VCaP (cell line): Measurements from ENCODE around the gene FAM83B.
A peak's percentile ranks its signal among the peaks of the same experiment; 100 is the strongest.
"Not testable (repeated sequence)": the region's sequence is repeated elsewhere in the genome, so short reads cannot be mapped to it uniquely, and the experiment has no call there.

ENCODE experiments used
- H3K27ac ChIP-seq: fragments of 450-650 bp; 2 replicates; pipeline ENCODE4 v1.5.1; 2017
- TF ChIP-seq, protein P1 (sequence below): fragments of 450-650 bp; conservative IDR thresholded peaks from 2 replicates; pipeline ENCODE4 v1.5.1; 2017; ENCODE audit warnings: mild to moderate bottlenecking, moderate library complexity

The FAM83B gene

DNA sequence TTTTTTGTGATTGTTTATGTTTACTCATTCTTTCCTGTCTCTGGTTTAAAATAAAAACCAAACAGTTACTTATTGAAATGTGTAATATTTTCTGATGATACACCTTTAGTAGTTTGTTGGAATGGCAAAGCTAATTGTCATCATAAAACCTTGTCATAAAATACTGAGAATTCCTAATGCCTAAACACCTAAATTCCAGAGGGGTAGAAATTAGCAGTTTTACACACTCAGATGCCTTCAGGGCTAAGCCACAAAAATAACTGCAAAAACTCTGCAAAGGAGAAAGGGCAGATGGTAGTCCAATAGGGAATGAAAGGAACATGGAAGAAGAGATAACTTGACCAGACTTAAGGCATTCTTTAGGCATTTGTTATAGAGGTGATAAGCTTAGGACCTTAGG, 30.3 kb downstream of the FAM83B start:
- TF ChIP-seq, protein P1, sequence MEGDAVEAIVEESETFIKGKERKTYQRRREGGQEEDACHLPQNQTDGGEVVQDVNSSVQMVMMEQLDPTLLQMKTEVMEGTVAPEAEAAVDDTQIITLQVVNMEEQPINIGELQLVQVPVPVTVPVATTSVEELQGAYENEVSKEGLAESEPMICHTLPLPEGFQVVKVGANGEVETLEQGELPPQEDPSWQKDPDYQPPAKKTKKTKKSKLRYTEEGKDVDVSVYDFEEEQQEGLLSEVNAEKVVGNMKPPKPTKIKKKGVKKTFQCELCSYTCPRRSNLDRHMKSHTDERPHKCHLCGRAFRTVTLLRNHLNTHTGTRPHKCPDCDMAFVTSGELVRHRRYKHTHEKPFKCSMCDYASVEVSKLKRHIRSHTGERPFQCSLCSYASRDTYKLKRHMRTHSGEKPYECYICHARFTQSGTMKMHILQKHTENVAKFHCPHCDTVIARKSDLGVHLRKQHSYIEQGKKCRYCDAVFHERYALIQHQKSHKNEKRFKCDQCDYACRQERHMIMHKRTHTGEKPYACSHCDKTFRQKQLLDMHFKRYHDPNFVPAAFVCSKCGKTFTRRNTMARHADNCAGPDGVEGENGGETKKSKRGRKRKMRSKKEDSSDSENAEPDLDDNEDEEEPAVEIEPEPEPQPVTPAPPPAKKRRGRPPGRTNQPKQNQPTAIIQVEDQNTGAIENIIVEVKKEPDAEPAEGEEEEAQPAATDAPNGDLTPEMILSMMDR: no peak
- no peak overlapping the region for H3K27ac ChIP-seq

DNA sequence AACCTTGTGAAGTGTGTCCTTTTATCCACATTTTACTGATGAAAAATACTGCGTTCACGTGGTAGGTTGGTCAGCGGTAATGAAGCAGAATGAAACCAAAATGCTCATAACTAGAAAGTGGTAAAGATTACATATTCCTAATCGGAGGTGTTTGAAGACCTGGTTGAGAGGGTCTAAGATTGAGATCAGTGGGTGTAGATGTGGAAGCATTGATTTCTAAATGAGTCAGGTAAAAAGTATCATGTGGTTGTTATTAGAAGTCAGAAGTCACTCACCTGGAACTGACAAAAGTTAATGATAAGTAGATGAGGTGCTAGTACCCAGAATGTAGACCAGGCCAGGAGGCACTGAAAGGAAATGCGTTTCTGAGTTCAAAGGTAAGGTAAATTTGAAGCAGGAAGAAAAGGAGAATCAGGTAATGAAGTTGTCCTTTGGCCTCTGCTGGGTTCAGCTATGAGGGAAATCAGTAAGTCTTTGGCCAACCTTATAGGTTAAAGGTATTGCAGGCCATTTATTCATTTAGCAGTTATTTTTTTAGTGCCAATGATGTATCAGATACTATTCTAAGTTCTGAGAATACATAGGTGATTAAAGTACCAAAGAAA, 31.2 kb downstream of the FAM83B start:
- no peak overlapping the region for H3K27ac ChIP-seq
- TF ChIP-seq, protein P1: no peak

DNA sequence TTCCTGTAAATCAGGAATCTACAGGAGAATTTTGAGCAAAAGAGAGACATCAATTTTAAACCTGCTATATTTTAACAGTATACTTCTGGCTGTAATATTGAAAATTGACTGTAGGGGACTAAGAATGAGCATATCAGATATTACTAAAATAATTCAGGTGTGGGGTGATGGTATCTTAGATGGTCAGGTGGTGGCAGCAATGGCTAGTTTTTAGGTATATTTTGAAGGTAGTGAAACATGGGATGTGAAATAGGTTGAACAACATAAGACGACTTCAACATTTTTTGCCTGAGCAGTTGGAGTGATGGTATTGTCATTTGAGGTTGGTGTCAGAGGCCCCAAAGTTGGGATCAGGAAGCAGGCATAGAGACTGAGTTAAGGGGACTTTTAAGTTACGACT, 32.1 kb downstream of the FAM83B start:
- TF ChIP-seq, protein P1: 0 out of 2 replicates have a peak, but pooled peaks have one; percentile 9
- no peak overlapping the region for H3K27ac ChIP-seq

GRCh38 chr6:54879188-54879985, 32.8 kb downstream of the FAM83B start:
- H3K27ac ChIP-seq: no peak overlapping the region
- TF ChIP-seq, protein P1: no peak

DNA sequence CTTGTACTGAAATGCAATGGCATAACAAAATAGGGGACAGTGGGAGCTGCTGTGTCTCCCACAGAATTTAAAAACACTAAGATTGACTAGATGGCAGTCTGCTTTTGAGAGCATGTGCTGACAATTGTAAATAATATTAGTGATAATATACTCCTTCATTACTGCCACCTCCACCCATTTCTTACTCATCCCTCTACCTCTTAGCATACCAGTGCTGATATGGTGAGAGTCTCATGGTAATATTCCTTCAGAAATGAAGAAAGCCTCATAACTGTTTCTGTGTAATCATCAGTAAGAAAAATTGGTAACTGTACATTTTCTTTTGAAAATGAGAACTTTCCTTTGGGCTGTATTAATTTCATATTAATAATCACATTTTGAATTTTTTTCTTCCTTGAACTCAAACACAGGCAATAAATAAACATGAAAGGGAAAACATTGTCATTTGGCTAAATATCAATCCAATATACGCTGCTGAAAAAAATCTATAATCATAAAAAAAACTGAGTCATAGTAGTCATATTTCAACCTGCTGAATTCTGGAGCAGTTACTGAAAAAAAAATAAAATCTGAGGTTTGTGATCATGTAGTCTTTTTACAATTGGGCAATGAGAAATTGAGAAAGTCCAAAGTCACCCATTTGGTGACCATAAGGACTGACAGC, 34.6 kb downstream of the FAM83B start:
- H3K27ac ChIP-seq: no peak overlapping the region
- TF ChIP-seq, protein P1: no peak

DNA sequence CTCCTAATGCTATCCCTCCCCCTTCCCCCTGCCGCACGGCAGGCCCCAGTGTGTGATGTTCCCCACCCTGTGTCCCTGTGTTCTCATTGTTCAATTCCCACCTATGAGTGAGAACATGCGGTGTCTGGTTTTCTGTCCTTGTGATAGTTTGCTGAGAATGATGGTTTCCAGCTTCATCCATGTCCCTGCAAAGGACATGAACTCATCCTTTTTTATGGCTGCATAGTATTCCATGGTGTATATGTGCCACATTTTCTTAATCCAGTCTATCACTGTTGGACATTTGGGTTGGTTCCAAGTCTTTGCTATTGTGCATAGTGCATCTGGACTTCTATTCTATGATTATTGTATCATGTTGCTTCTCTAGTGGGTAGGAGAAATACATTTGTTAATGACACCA, 35.3 kb downstream of the FAM83B start:
- H3K27ac ChIP-seq: not testable (repeated sequence)

DNA sequence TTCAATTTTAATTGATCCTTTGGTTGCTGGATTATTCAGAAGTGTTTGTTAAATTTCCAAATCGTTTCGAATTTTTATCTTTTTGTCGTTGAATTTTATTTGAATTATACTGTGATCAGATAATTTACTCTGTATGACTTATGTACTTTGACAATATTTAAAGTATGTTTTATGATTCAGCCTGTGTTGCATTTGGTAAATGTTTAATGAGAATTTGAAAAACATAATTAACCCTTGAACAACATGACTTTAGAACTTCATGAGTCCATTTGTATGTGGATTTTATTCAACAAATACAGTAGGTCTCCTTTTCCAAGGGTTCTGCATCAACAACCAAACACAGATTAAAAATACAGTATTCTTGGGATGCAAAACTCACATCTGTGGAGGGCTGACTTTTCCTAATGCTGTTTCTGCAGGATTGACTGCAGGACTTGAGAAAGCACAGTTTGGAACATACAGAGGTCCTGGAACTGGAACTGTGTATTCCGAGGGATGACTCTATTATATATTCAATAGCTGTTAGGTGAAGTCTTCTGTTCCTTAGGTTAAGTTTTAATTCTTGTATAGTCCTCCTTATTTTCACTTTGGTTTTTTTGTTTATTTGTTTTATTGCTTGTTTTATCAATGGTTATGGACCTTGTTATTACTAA, 40.5 kb downstream of the FAM83B start:
- no peak overlapping the region for H3K27ac ChIP-seq
- TF ChIP-seq, protein P1: no peak
